ENCODE measurements around the gene XDH. TPM values are rescaled to one million over a fixed set of nuclear protein-coding genes. Genes with fewer than 3 reads are reported as not detected.

The XDH gene
- total RNA-seq, 4 donors from 2014 or later, result 0.76 to 2.1 (median 1.5) TPM

GRCh38 chr2:31304816-31305215 is 109.7 kb downstream of the XDH start:
- no peaks in the 10 kb centered on the region for H3K27me3 ChIP-seq
- no peak overlapping the region for H3K4me3 ChIP-seq
- no peaks in the 10 kb centered on the region for H3K9me3 ChIP-seq
- 95% methylated on average over 2 of the region's 2 CpGs for WGBS
- TF ChIP-seq EP300 (IDR thresholded peaks at IDR 0.05) (no peak), POLR2AphosphoS5 (IDR thresholded peaks at IDR 0.05) (no peak)
- no peaks in the 10 kb centered on the region for H3K36me3 ChIP-seq
- no peak for DNase-seq (ENCODE audit: low spot score in 2 of 2)
- peaks cover 24% of the 10 kb centered on the region for H3K4me1 ChIP-seq
- H3K27ac ChIP-seq, result no peak overlapping the region

- H3K27ac ChIP-seq, result peak overlapping the region; percentile 33
- no peak overlapping the region for H3K4me3 ChIP-seq
- H3K4me1 ChIP-seq, result peaks cover 24% of the 10 kb centered on the region
- H3K9me3 ChIP-seq, result no peaks in the 10 kb centered on the region
- DNase-seq (ENCODE audit: low spot score in 2 of 2), result no peak
- H3K36me3 ChIP-seq, result no peaks in the 10 kb centered on the region
- TF ChIP-seq EP300 (IDR thresholded peaks at IDR 0.05), result no peak
- TF ChIP-seq POLR2AphosphoS5 (IDR thresholded peaks at IDR 0.05), result no peak
- TF ChIP-seq POLR2A (IDR thresholded peaks at IDR 0.05), result no peak
- TF ChIP-seq, protein P1, sequence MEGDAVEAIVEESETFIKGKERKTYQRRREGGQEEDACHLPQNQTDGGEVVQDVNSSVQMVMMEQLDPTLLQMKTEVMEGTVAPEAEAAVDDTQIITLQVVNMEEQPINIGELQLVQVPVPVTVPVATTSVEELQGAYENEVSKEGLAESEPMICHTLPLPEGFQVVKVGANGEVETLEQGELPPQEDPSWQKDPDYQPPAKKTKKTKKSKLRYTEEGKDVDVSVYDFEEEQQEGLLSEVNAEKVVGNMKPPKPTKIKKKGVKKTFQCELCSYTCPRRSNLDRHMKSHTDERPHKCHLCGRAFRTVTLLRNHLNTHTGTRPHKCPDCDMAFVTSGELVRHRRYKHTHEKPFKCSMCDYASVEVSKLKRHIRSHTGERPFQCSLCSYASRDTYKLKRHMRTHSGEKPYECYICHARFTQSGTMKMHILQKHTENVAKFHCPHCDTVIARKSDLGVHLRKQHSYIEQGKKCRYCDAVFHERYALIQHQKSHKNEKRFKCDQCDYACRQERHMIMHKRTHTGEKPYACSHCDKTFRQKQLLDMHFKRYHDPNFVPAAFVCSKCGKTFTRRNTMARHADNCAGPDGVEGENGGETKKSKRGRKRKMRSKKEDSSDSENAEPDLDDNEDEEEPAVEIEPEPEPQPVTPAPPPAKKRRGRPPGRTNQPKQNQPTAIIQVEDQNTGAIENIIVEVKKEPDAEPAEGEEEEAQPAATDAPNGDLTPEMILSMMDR (IDR thresholded peaks at IDR 0.05), result no peak
- WGBS, result 37% methylated on average over 9 of the region's 9 CpGs
- H3K27me3 ChIP-seq, result no peaks in the 10 kb centered on the region
These were observed 111.5 kb downstream of the XDH start for GRCh38 chr2:31302940-31303563.

GRCh38 chr2:31300309-31300708 is 114.2 kb downstream of the XDH start:
- Histone ChIP-seq H3K4me1 (peaks cover 46% of the 10 kb centered on the region), H3K27ac (no peak overlapping the region), H3K36me3 (no peaks in the 10 kb centered on the region), H3K27me3 (no peaks in the 10 kb centered on the region), H3K4me3 (no peak overlapping the region), H3K9me3 (no peaks in the 10 kb centered on the region)
- DNase-seq (ENCODE audit: low spot score in 2 of 2), result no peak
- TF ChIP-seq POLR2A (IDR thresholded peaks at IDR 0.05) (no peak), POLR2AphosphoS5 (IDR thresholded peaks at IDR 0.05) (no peak), EP300 (IDR thresholded peaks at IDR 0.05) (no peak)
- TF ChIP-seq, protein P1 (IDR thresholded peaks at IDR 0.05), result no peak

DNA sequence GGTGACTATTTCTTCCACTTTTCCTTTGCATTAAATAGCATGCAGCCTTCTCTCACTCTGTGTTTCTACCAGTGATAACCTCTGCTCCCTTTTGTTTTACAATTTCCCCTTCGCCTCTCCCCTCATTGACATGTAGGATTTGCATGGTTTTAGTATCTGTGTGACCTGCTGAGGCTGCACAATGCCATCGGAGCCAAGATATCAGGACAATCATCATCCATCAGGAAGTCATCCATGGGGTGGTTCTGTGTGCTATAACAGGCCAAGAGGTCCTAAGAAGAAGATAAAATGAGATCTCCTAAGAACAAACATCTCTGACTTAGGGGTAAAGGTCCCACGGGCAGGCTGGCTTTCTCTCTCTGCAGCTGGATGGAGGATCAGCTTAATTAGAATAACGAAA is 115.0 kb downstream of the XDH start:
- WGBS, result 63% methylated on average over 4 of the region's 4 CpGs
- Histone ChIP-seq H3K4me3 (no peak overlapping the region), H3K27ac (no peak overlapping the region), H3K36me3 (no peaks in the 10 kb centered on the region), H3K27me3 (no peaks in the 10 kb centered on the region), H3K4me1 (peaks cover 51% of the 10 kb centered on the region), H3K9me3 (no peaks in the 10 kb centered on the region)
- TF ChIP-seq EP300 (IDR thresholded peaks at IDR 0.05) (no peak), POLR2A (IDR thresholded peaks at IDR 0.05) (no peak), POLR2AphosphoS5 (IDR thresholded peaks at IDR 0.05) (no peak)
- TF ChIP-seq, protein P1 (IDR thresholded peaks at IDR 0.05), result no peak
- no peak for DNase-seq (ENCODE audit: low spot score in 2 of 2)

DNA sequence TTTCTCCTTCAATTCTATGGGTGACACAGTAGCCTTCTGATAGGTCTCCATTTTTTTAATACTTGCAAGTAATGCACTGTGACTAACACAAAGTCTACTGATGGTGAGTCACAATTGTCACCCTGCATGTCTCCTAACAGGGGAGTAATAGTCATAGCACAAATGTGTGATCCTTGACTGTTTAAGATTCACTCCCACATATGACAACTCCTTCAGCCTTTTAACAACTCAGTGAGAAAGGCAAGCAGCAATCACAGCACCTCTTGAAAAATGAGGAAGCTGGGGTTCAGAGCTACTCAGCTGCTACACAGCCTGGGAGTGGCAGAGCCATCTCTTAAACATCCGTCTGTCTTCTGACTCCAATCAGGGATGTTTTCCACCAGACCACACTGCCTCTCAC is 116.8 kb downstream of the XDH start:
- WGBS, result 40% methylated on average over 1 of the region's 1 CpG
- H3K27me3 ChIP-seq, result no peaks in the 10 kb centered on the region
- H3K4me3 ChIP-seq, result no peak overlapping the region
- H3K4me1 ChIP-seq, result peaks cover 39% of the 10 kb centered on the region
- no peaks in the 10 kb centered on the region for H3K36me3 ChIP-seq
- DNase-seq (ENCODE audit: low spot score in 2 of 2), result no peak
- no peak overlapping the region for H3K27ac ChIP-seq
- H3K9me3 ChIP-seq, result no peaks in the 10 kb centered on the region
- no peak for TF ChIP-seq POLR2A (IDR thresholded peaks at IDR 0.05)
- TF ChIP-seq EP300 (IDR thresholded peaks at IDR 0.05), result no peak
- TF ChIP-seq POLR2AphosphoS5 (IDR thresholded peaks at IDR 0.05), result no peak
- TF ChIP-seq, protein P1 (IDR thresholded peaks at IDR 0.05), result no peak

All from suprapubic skin (tissue), 4 donors.